Right lobe of liver (tissue), 4 donors: ENCODE results near the gene NLRP3.

Source experiments
- POLR2A ChIP-seq: fragments of 450-650 bp; IDR thresholded peaks from one replicate; pipeline ENCODE4 v1.6.1; 2017; ENCODE audit warnings: antibody characterized with exemption, mild to moderate bottlenecking
- TF ChIP-seq, protein P1 (sequence below), 4 donors: fragments of 200-600 bp in 3 of 4; fragments of 450-650 bp in 1 of 4; IDR thresholded peaks; one replicate each; pipeline versions ENCODE4 v1.5.1 to v1.8.0; 2016 to 2022; ENCODE audit warnings: antibody characterized with exemption in 4 of 4, mild to moderate bottlenecking in 2 of 4
- donor health status: DM: no; HTN: no; CAD: no.
- donor health status: DM: no; HTN: no; CAD: no.
- donor health status: DM: no; HTN: yes; CAD: no.

DNA sequence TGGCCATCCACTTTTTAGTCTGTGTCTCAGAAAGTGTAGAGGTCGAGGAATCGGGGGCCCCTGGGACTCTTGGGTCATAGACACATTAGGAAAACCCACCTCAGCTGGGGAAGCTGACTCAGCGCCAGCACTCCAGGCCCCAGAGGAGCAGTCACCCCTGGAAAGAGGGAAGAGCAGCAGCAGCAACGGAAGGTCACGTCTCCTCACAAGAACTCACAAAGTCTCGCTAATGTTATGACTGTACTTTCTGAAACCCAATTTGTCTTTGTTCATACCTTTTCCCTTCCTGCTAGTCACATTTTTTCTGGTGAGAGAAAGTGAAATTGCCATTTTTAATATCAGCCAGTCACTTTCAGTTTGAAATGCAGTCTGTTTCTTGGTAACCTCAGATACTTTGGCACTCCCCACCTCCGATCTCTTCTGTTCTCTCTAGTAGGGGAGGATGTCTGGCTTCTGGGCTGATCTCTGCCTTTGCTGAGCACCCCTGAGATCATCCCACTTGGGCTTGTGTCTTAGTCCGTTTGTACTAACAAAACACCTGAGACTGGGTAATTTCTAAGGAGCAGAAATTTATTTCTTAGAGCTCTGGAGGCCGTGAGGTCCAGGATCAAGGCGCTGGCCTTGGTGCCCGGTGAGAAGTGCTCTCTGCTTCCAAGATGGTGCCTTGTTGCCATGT is 6.0 kb upstream of the NLRP3 start:
- TF ChIP-seq, protein P1, sequence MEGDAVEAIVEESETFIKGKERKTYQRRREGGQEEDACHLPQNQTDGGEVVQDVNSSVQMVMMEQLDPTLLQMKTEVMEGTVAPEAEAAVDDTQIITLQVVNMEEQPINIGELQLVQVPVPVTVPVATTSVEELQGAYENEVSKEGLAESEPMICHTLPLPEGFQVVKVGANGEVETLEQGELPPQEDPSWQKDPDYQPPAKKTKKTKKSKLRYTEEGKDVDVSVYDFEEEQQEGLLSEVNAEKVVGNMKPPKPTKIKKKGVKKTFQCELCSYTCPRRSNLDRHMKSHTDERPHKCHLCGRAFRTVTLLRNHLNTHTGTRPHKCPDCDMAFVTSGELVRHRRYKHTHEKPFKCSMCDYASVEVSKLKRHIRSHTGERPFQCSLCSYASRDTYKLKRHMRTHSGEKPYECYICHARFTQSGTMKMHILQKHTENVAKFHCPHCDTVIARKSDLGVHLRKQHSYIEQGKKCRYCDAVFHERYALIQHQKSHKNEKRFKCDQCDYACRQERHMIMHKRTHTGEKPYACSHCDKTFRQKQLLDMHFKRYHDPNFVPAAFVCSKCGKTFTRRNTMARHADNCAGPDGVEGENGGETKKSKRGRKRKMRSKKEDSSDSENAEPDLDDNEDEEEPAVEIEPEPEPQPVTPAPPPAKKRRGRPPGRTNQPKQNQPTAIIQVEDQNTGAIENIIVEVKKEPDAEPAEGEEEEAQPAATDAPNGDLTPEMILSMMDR (IDR thresholded peaks at IDR 0.05) = no peak
- TF ChIP-seq POLR2A = no peak
